K562 (cell line): ENCODE data around the gene NOL8. TPM values are rescaled to one million over a fixed set of nuclear protein-coding genes. Genes with fewer than 3 reads are reported as not detected.
A peak's percentile ranks its signal among the peaks of the same experiment; 100 is the strongest.

Experiments used
- ARID2 ChIP-seq: fragments of 450-650 bp; IDR thresholded peaks from 2 replicates; pipeline ENCODE4 v1.6.1; 2017; ENCODE audit warnings: antibody characterized with exemption, mild to moderate bottlenecking
- COPS2 ChIP-seq: fragments of 450-650 bp; conservative IDR thresholded peaks from 2 replicates; pipeline ENCODE4 v1.6.1; 2016; ENCODE audit warnings: mild to moderate bottlenecking, moderate library complexity
- E2F5 ChIP-seq: sonication (generic); formaldehyde crosslinking; IDR thresholded peaks from 2 replicates; pipeline ENCODE4 v1.8.0; 2022; ENCODE audit warnings: mild to moderate bottlenecking, missing genetic modification reagents
- HDGF ChIP-seq: fragments of 450-650 bp; IDR thresholded peaks from 2 replicates; pipeline ENCODE4 v1.6.1; 2016
- HNRNPL ChIP-seq: fragments of 200-400 bp; formaldehyde crosslinking; IDR thresholded peaks from 2 replicates; pipeline ENCODE4 v1.6.1; 2017; ENCODE audit warnings: low read depth, mild to moderate bottlenecking, low read length
- LCOR ChIP-seq: sonication (generic); formaldehyde crosslinking; IDR thresholded peaks from 2 replicates; pipeline ENCODE4 v1.8.0; 2022; ENCODE audit warnings: mild to moderate bottlenecking, missing genetic modification reagents
- MITF ChIP-seq: IDR thresholded peaks from 2 replicates; pipeline ENCODE4 v1.6.1; 2014; ENCODE audit warnings: antibody characterized with exemption
- MYNN ChIP-seq, 2 experiments: sonication (generic); formaldehyde crosslinking in 1 of 2; IDR thresholded peaks; 2 replicates each; pipeline versions ENCODE4 v1.5.0 to v1.6.1; 2016 to 2020; ENCODE audit warnings: antibody characterized with exemption in 1 of 2, missing genetic modification reagents in 1 of 2
- NEUROD1 ChIP-seq: fragments of 150-350 bp; IDR thresholded peaks from 2 replicates; pipeline ENCODE4 v1.6.1; 2014; ENCODE audit warnings: borderline replicate concordance, low read length, low read depth; ENCODE audit not compliant: partially characterized antibody
- RAD21 ChIP-seq, 2 experiments: fragments of 250-450 bp in 1 of 2; fragments of 450-650 bp in 1 of 2; sonication (Bioruptor Pico) in 1 of 2; formaldehyde crosslinking in 1 of 2; IDR thresholded peaks in 1 of 2; conservative IDR thresholded peaks in 1 of 2; 2 replicates each; pipeline versions ENCODE4 v1.4.0 to v1.8.0; 2020 to 2022; ENCODE audit warnings: mild to moderate bottlenecking in 2 of 2, moderate library complexity in 1 of 2
- SMAD1 ChIP-seq: fragments of 150-350 bp; IDR thresholded peaks from 2 replicates; pipeline ENCODE4 v1.6.1; 2014; ENCODE audit warnings: low read length, low read depth; ENCODE audit not compliant: partially characterized antibody
- TRIM28 ChIP-seq: fragments of 450-650 bp; IDR thresholded peaks from 2 replicates; pipeline ENCODE4 v1.6.1; 2017
- ZC3H11A ChIP-seq: IDR thresholded peaks from 2 replicates; pipeline ENCODE4 v1.6.1; 2012; ENCODE audit warnings: low read depth, low read length, improper control_type of control experiment
- ZFX ChIP-seq: sonication (generic); formaldehyde crosslinking; IDR thresholded peaks from 2 replicates; pipeline ENCODE4 v1.8.0; 2022; ENCODE audit warnings: mild to moderate bottlenecking, missing genetic modification reagents, moderate library complexity
- ZNF146 ChIP-seq: IDR thresholded peaks from one replicate; pipeline ENCODE4 v1.6.1; 2018; ENCODE audit warnings: missing compliant biosample characterization; ENCODE audit not compliant: unreplicated experiment
- ZNF263 ChIP-seq: sonication (generic); formaldehyde crosslinking; IDR thresholded peaks from 2 replicates; pipeline ENCODE4 v1.8.0; 2022; ENCODE audit warnings: mild to moderate bottlenecking, missing genetic modification reagents, borderline replicate concordance
- ZNF592 ChIP-seq: fragments of 450-650 bp; IDR thresholded peaks from 2 replicates; pipeline ENCODE4 v1.6.1; 2017; ENCODE audit warnings: antibody characterized with exemption, mild to moderate bottlenecking
- ZNF609 ChIP-seq: sonication (generic); formaldehyde crosslinking; IDR thresholded peaks from 2 replicates; pipeline ENCODE4 v1.8.1; 2023; ENCODE audit warnings: missing genetic modification reagents, mild to moderate bottlenecking, borderline replicate concordance
- polyA plus RNA-seq, 8 experiments: library from polyadenylated mRNA; depleted of rRNA in 4 of 8; stranded (reverse) in 5 of 8; unstranded in 3 of 8; fragments of >200 nt; fragmentation: Nextera tagmentation in 2 of 8; fragmentation: Illumina TruSeq in 1 of 8; extraction: Ambion mirVana in 2 of 8; extraction: Trizol in 1 of 8; gene quantifications; 2 replicates each; pipeline versions ENCODE4 v1.2.1 to v1.2.3, GENCODE V29; 2011 to 2014; ENCODE audit warnings: inconsistent platforms in 1 of 8, missing spikeins in 1 of 8
- total RNA-seq, 7 experiments: library from RNA; depleted of rRNA in 6 of 7; stranded (reverse); fragments of >200 nt in 6 of 7; fragmentation: Illumina TruSeq in 2 of 7; extraction: Trizol in 2 of 7; gene quantifications; 2 replicates each; pipeline versions ENCODE4 v1.2.1 to v1.2.3, GENCODE V29; 2011 to 2021; ENCODE audit warnings: low replicate concordance in 1 of 7

The NOL8 gene
- total and polyA plus RNA-seq, 9 of the 15 experiments (the other 6 are each of a cell fraction or from before 2014, with no cell fraction given) = 51.3 to 91.5 (median 58.7) TPM

GRCh38 chr9:92295240-92295790 lies 29.8 kb downstream of the NOL8 start (continued):
- TF ChIP-seq ARID2 = no peak
- no peak for TF ChIP-seq ZNF609 (CRISPR knock-in tag)
- no peak for TF ChIP-seq ZFX (CRISPR knock-in tag)
- no peak for TF ChIP-seq ZNF146 (CRISPR knock-in tag)
- peak; percentile 85 for TF ChIP-seq ZNF592
- no peak for TF ChIP-seq MITF
- TF ChIP-seq ZC3H11A = no peak
- TF ChIP-seq RAD21 (CRISPR knock-in tag; conservative IDR thresholded peaks at IDR 0.05 in 1 of 2, IDR thresholded peaks at IDR 0.05 in 1 of 2) = no peak
- no peak for TF ChIP-seq COPS2
- no peak for TF ChIP-seq MYNN (IDR thresholded peaks at IDR 0.05)
- TF ChIP-seq MYNN (CRISPR knock-in tag; IDR thresholded peaks at IDR 0.05) = no peak
- TF ChIP-seq HNRNPL = no peak
- TF ChIP-seq TRIM28 = no peak
- no peak for TF ChIP-seq NEUROD1
- peak; percentile 29 for TF ChIP-seq SMAD1
- no peak for TF ChIP-seq HDGF
- TF ChIP-seq ZNF263 (CRISPR knock-in tag) = no peak
- TF ChIP-seq LCOR (CRISPR knock-in tag) = no peak
- no peak for TF ChIP-seq E2F5
